ENCODE data around the gene MEX3A. TPM values are rescaled to one million over a fixed set of nuclear protein-coding genes. Genes with fewer than 3 reads are reported as not detected.

Gene MEX3A
- polyA plus RNA-seq, 1 donor (not counting 4 experiments of a cell fraction or from before 2014, with no cell fraction given), result 1.1 TPM

DNA sequence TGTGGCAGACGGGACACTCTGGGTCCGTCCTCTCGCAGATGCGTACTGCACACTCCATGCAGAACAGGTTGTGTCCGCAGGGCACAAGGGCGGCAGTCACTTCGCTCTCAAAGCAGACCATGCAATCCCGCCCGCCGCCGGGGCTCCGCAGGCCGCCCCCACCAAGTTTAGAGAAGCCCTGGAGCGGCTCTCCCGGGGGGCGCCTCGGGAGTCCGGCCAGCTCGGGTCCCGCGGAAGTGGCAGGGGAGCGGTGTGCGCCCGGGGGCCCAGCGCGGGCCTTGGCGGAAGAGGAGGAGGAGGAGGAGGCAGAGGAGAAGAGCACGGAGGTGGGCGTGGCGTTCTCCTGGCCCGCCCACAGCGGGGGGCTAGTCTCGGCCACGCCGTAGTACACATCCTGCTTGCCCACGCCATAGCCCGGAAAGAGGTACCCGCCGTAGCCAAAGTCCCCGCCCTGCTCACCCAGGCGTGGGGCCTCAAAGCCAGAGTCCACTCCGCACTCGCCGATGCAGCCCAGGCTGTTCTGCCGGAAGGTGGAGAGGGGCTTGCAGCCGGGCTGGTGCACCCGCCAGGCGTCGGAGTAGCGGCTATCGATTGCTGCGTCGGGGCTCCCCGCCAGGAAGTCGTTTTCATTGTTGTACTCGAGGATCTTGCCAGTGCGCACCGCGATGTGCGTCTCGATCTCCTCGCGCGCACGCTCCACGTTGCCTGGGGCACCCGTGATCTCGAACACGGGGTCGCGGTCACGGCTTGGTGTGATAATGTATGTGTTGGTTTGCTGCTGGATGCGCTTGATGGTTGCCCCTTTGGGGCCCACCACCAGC is 5.4 kb downstream of the MEX3A start:
- H3K9me3 ChIP-seq (ENCODE audit: control insufficient read depth, low read depth, low read length), result no peaks in the 10 kb centered on the region
- no peaks in the 10 kb centered on the region for H4K20me1 ChIP-seq (ENCODE audit: control insufficient read depth, extremely low read depth, insufficient read depth, low read length)
- no peak for TF ChIP-seq CTCF (optimal IDR thresholded peaks at IDR 0.05 in 1 of 3, IDR thresholded peaks at IDR 0.05 in 1 of 3, conservative IDR thresholded peaks at IDR 0.05 in 1 of 3; ENCODE audit: extremely low read depth in 1 of 3, insufficient read depth in 2 of 3, low read length in 3 of 3)
- no peak for TF ChIP-seq EZH2 (IDR thresholded peaks at IDR 0.05; ENCODE audit: low read length)
- H3K4me1 ChIP-seq (ENCODE audit: control insufficient read depth, extremely low read depth, insufficient read depth, low read length), result no peaks in the 10 kb centered on the region
- no peak for FAIRE-seq
- DNase-seq (ENCODE audit: low read depth, low spot score), result no peak
- no peaks in the 10 kb centered on the region for H3K27me3 ChIP-seq (ENCODE audit: control insufficient read depth, extremely low read depth, insufficient read depth, low read length)
- dilution Hi-C loops (cut with MboI; ENCODE audit: extremely low pct_ligation_motif_present, low sequenced_read_pairs), result no loop called here
- H3K27ac ChIP-seq (ENCODE audit: control insufficient read depth, insufficient read depth, low read length), result no peak overlapping the region
- no peaks in the 10 kb centered on the region for H3K79me2 ChIP-seq (ENCODE audit: control insufficient read depth, insufficient read depth, low read length)
- H3K4me3 ChIP-seq (ENCODE audit: control insufficient read depth in 2 of 3, extremely low read depth in 1 of 3, insufficient read depth in 2 of 3, low read depth in 1 of 3, low read length in 3 of 3), result no peak overlapping the region
- H3K9me1 ChIP-seq (ENCODE audit: control insufficient read depth, extremely low read depth, insufficient read depth, low read length), result no peaks in the 10 kb centered on the region
- H3K36me3 ChIP-seq (ENCODE audit: control insufficient read depth in 2 of 2, extremely low read depth in 1 of 2, insufficient read depth in 2 of 2, low read length in 2 of 2), result peaks cover 3 to 5% of the 10 kb centered on the region in 2 experiments
- no peak overlapping the region for H3K4me2 ChIP-seq (ENCODE audit: control insufficient read depth, extremely low read depth, insufficient read depth, low read depth, low read length)
- no peak overlapping the region for H3K9ac ChIP-seq (ENCODE audit: control insufficient read depth, extremely low read depth, insufficient read depth, low read length)
- H2AFZ ChIP-seq (ENCODE audit: control insufficient read depth, low read length), result no peak overlapping the region

GRCh38 chr1:156075775-156076204 is 6.5 kb downstream of the MEX3A start:
- H3K27ac ChIP-seq (ENCODE audit: control insufficient read depth, insufficient read depth, low read length), result no peak overlapping the region
- H3K4me2 ChIP-seq (ENCODE audit: control insufficient read depth, extremely low read depth, insufficient read depth, low read depth, low read length), result no peak overlapping the region
- TF ChIP-seq EZH2 (IDR thresholded peaks at IDR 0.05; ENCODE audit: low read length) (no peak), CTCF (optimal IDR thresholded peaks at IDR 0.05 in 1 of 3, IDR thresholded peaks at IDR 0.05 in 1 of 3, conservative IDR thresholded peaks at IDR 0.05 in 1 of 3; ENCODE audit: extremely low read depth in 1 of 3, insufficient read depth in 2 of 3, low read length in 3 of 3) (no peak)
- FAIRE-seq, result no peak
- H3K9me3 ChIP-seq (ENCODE audit: control insufficient read depth, low read depth, low read length), result no peaks in the 10 kb centered on the region
- no peaks in the 10 kb centered on the region for H3K79me2 ChIP-seq (ENCODE audit: control insufficient read depth, insufficient read depth, low read length)
- DNase-seq (ENCODE audit: low read depth, low spot score), result no peak
- H3K9me1 ChIP-seq (ENCODE audit: control insufficient read depth, extremely low read depth, insufficient read depth, low read length), result no peaks in the 10 kb centered on the region
- H3K27me3 ChIP-seq (ENCODE audit: control insufficient read depth, extremely low read depth, insufficient read depth, low read length), result no peaks in the 10 kb centered on the region
- H3K36me3 ChIP-seq (ENCODE audit: control insufficient read depth in 2 of 2, extremely low read depth in 1 of 2, insufficient read depth in 2 of 2, low read length in 2 of 2), result peaks cover 5% of the 10 kb centered on the region in 2 experiments
- H4K20me1 ChIP-seq (ENCODE audit: control insufficient read depth, extremely low read depth, insufficient read depth, low read length), result no peaks in the 10 kb centered on the region
- H3K4me1 ChIP-seq (ENCODE audit: control insufficient read depth, extremely low read depth, insufficient read depth, low read length), result no peaks in the 10 kb centered on the region
- H3K4me3 ChIP-seq (ENCODE audit: control insufficient read depth in 2 of 3, extremely low read depth in 1 of 3, insufficient read depth in 2 of 3, low read depth in 1 of 3, low read length in 3 of 3), result no peak overlapping the region
- H3K9ac ChIP-seq (ENCODE audit: control insufficient read depth, extremely low read depth, insufficient read depth, low read length), result no peak overlapping the region
- dilution Hi-C loops (cut with MboI; ENCODE audit: extremely low pct_ligation_motif_present, low sequenced_read_pairs), result no loop called here
- no peak overlapping the region for H2AFZ ChIP-seq (ENCODE audit: control insufficient read depth, low read length)

All from keratinocyte (primary cell).